Bone marrow (tissue), 2 donors: ENCODE measurements around the gene RTN4RL1.
A peak's percentile ranks its signal among the peaks of the same experiment; 100 is the strongest.

ENCODE experiments used
- DNase-seq, 2 donors: peaks; one replicate each; lab custom pipeline; 2025; lab: John Stamatoyannopoulos, UW

Gene RTN4RL1

GRCh38 chr17:2025220-2025621 lies at the start of gene RTN4RL1:
RTN4RL1 (minus strand) TSS chr17:2025334; CDS start chr17:2024865, 469 bp downstream.
- peak; percentile 29 for DNase-seq

- DNase-seq: no peak
Observed at GRCh38 chr17:2074919-2075318, 49.8 kb upstream of the RTN4RL1 start.

GRCh38 chr17:2071455-2072281 lies 46.5 kb upstream of the RTN4RL1 start:
- no peak for DNase-seq

- no peak for DNase-seq
Observed at GRCh38 chr17:2071024-2071385, 45.9 kb upstream of the RTN4RL1 start.

DNA sequence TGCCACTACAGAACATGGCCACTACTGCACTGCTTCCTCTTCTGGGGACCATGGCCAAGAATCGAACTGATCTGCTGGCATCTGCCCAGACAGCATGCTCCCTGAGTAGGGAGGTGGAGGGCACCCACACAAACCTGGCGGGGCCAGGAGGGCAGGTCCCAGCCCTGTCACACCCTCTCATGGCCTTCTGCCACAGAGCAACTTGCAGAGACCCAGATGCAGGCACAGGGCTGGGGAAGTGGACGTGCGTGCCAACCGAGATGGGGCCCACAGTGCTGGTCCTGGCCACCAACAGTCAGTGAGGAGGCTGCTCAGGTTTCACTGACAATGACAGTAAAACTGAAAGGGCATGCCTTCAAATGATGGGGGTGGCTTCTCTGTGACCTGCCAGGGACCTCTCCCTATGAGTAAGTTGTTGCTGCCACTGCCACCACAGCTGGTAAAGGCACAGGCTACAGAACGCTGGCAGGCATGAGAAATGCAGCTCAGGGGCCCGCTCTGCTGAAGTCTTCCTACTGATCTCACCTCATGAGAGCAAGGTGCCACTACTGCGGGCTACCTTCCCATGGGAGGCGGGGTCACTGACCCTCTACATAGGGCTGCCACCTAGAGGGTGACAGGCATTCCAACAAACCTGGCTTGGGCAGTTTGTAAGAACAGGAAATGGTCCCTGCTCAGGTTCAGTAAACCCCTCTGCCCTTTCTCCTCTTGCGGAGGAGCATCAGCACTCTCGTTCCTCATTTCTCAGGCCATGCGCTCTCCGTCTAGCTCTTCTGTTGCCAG lies 45.3 kb upstream of the RTN4RL1 start:
- DNase-seq: no peak

DNA sequence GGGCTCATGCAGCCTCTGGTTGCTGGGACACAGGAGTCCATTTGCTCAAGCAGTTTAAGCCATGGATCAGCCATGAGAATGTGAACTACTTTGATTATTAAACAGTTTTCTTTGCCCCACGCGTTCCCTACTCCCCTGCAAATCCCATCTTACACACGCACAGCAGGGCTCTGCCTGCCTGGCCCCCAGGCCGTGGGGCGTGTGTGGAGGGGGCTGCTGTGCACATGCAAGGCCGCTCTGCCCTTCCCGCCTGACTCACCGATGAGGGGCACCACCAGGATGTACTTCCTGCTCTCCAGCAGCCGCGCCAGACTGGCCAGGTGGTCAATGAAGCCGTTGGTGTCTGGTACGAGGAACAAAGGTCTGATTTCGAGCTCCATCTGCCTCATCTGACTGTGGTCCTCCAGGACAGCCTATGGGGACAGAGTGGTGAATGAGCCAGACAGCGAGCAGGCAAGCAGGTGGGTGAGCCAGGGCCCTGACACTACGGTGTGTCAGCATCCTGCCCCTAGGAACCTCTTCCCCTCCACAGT lies 43.5 kb upstream of the RTN4RL1 start:
- no peak for DNase-seq

DNA sequence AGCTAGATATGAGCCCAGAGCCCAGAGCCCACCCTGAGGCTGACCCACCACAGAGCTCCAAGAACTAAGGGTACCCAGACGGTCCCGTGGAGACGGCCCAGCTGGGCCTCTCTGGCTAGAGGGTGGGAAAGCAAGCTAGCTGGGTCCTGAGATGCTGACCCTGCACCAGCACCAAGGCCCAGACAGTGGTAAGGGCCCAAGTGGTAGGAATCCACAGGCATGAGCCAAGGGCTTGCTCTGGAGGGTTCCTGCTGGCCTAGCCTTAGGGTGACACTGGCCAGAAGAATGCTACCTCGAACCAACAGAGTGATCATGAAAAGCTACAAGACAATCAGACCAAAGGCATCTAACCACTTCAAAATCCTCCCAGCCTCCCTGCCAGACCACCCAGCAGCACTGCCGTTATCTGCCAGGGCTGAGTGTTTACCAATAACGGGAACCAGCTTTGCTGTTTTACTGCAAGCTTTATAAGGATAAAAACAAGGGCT lies 42.9 kb upstream of the RTN4RL1 start:
- DNase-seq: no peak

DNA sequence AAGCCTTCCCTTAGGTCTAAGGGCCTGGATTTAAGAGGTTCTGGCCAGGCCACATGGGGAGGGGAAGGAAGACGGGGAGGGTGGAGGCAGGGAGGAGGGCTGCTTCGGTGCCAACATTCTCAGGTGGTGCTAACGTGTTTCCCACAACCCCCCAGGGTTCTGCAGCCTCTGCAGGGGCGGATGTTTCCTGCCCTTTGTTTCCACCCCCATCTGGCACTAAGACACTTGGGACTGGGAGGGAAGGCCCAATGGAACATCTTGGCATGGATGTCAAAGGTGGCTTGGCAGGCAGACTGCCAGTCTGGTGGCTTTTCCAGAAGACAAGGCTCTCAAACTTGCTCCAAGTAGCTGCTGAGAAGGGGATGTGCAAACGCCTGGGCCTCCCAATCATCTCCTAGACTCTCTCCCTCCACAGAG lies 42.5 kb upstream of the RTN4RL1 start:
- no peak for DNase-seq

GRCh38 chr17:2067048-2067561 lies 42.0 kb upstream of the RTN4RL1 start:
- no peak for DNase-seq

DNA sequence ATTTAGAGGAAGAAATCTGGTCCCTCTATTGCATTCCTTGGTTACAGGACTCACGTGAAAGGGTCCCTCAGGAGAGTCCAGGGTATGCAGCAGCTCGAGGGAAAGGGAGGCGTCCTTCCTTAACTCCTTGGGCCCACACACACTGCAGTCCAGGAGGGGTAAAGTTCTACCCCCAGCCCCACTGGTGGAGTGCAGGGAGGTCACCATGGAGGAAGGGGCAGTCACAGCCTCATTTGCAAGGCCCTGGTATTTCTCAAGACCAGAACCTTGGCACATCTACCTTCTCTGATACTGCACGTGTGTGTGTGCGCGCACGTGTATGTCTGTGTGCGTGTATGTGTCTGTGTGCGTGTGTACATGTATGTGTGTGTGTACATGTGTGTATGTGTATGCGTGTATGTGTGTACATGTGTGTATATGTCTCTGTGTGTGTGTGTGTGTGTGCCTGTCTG lies 40.8 kb upstream of the RTN4RL1 start:
- no peak for DNase-seq

DNA sequence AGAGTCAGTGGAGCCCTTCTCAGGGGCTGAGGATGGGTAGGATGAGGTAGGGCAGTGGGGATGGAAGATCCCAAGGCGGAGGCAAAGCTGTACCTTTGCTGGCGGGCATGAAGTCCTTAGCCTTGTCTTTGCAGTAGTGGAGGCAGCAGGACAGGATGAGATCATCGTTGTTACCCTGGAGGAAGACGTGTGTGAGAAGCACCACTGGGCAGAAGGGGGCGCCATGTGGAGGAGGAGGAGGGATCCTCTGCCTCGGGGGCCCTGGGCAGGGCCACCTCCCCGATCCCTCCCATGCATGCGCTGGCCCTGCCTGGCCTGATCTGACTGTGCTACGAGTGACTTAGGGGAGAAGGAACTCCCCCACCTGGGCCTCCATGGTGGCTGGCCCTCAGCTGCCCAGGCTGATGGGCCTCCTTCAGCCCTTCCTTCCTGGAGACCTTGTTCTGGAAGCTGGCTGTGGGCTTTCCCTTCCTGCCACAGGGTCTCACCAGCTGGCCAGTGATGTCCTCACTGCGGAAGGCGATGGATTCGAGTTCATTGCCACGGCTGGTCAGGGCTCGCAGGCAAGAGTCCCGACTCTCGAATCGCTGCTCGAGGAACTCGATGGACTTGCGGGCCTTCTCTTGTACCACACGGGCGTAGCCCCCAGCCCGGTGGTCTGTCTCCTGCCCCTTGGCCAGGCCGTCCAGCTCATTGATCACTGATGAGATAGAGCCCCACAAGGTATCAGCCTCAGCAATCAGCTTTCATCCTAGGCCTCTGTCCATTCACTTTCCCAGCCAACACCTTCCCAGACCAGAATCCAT lies 40.0 kb upstream of the RTN4RL1 start:
- peak in 1 of 2 donors; percentile 62 for DNase-seq

DNA sequence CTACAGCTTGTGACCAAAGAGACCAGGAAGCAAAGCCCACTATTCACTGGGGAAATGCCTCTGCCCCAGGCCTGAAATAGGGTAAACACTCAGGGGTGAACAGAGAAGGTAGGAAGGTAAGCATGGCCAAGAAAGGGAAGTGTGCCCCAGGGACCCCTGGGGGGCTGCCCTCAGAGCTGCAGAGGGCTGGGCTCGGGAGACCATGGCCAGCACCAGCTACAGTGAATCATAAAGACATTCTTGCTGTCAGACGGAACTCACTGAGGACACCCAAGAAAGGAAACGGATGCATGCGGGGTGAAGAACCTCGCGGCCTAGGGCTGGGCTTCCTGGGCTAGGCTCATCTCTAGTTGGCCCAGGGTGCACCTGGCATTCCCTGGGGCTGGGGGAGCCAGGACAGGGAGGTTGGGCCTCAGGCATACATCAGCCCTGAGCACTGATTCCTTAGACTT lies 39.4 kb upstream of the RTN4RL1 start:
- DNase-seq: no peak

DNA sequence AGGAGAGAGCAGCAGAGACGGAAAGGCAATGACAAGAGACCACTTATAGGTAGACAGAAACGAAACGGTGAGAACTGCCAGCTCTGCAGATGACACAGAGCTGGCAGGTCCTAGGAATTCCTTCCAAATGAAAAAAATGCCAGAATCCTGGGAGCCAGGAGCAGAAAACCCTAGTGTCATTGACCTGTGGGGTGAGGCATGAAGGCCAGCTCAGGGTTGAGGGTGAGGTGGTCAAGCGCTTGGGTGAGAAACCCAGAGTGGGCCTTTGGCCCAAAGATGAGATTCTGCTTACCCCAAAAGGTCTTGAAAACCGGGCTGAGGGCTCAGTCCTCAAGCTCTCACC lies 39.0 kb upstream of the RTN4RL1 start:
- DNase-seq: no peak

GRCh38 chr17:2063261-2064146 lies 38.4 kb upstream of the RTN4RL1 start:
- no peak for DNase-seq

- no peak for DNase-seq
Observed at GRCh38 chr17:2062571-2063183, 37.5 kb upstream of the RTN4RL1 start.

DNA sequence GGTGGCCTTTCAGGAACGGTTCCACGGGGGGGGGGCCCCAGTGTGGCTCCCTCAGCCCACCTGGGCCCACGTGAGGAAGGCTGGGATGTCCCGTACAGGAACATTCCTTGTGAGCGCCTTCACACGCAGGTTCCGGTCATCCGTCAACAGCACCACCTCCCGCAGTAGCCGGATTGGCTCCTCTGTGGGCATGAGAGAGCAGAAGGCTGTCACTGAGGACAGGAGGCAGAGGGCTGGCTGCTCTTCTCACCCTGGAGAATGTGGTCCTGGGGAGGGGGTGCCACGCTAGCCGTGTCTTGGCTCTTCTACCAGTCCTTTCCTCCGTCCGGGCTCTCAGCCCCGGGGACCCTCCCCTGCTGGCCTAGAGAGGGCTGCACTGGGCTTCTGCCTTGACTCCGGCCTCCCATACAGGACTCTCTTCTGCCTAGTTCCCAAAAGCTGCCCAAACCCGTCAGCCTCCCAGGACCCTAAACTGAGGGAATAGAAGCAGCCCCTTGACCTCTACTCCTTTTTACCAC lies 36.4 kb upstream of the RTN4RL1 start:
- no peak for DNase-seq

DNA sequence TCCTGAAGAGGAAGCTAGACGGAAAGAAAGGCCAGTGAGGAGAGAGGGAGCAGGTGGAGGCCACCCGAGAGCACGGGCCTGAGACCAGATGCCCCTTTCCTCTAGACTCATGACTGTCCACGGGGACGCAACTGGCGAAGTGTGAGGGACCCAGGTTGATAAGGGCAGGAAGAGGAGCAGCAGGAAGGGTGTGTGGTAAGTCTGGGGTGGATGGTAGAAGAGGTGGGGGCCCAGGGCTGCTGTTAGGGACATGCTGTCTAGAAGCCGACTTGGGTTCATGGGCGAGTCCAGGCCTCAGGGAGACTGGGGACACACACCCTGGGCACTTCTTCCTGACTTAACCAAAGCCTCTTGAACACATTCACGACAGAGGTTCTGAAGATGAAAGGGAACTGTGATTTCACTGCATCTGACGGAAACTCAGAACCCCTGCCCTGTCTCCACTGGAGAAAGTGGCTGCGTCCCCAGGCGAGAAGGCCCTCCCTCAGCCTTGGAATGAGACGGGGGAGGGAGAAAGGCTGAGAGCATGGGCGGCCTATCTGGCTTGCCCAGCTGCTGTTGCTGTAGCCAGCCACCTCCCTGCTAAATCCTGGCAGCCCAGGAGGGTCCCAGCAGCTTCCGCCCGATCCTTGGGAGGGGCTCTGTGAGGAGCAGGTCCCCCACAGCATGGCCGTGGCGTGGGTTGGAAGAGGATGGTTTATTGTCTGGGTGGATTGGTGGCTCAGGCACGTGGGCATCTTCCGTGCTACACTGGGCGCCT lies 35.7 kb upstream of the RTN4RL1 start:
- no peak for DNase-seq

- DNase-seq: no peak
Observed at GRCh38 chr17:2060385-2060658, 35.2 kb upstream of the RTN4RL1 start.

DNA sequence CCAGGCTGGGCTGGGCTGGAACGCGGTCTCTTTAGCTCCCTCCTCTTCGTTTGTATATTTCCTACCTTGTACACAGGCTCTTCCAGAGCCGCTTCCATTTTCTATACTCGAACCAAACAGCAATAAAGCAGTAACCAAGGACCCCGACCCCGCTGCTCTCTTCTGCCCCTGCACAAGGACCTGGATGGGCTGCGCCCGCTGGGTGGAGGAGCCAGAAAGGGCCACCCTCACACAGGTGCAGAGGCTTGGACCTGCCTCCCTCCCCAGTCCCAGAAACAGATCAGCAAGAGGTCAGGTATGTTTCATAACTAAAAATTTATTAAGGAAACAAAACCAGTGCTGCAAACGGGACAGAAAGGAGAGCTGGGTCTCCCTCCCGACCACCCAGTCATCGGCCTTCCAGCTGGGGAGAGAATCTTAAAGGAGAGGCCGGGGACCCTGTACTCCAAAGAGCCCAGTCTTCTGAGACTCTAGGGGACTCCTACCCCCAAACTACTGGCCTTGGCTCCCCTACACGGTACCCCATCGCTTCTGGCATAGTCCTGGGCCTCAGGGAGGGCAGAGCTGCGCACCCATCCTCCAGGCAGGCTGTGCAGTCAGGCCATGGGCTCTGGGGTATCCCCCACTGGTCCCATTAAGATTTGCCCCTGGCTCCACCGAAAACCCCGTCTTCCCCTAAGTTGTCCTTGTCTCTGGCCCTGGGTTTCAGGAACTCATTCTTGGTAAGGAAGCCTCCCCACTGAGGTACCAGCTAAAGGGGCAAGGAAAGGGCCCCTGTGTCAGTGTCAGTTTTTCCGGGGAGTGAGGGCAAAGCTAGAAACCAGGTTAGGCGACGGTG lies 34.6 kb upstream of the RTN4RL1 start:
- DNase-seq: no peak
